ENCODE measurements around the gene CCR4.
"Not testable (repeated sequence)": the region's sequence is repeated elsewhere in the genome, so short reads cannot be mapped to it uniquely, and the experiment has no call there.

- TF ChIP-seq CTCF (conservative IDR thresholded peaks at IDR 0.05 in 1 of 2, IDR thresholded peaks at IDR 0.05 in 1 of 2; ENCODE audit: low read depth in 1 of 2, low read length in 2 of 2); EZH2 (IDR thresholded peaks at IDR 0.05; ENCODE audit: low read length, missing control alignments): not testable (repeated sequence)
Measured at GRCh38 chr3:32966627-32967026, 15.2 kb downstream of the CCR4 start.
